ENCODE data around the gene SNX22.

GRCh38 chr15:64144565-64145281, 6.8 kb upstream of the SNX22 start:
- TF ChIP-seq EP300 (IDR thresholded peaks at IDR 0.05), result no peak
- TF ChIP-seq, protein P1, sequence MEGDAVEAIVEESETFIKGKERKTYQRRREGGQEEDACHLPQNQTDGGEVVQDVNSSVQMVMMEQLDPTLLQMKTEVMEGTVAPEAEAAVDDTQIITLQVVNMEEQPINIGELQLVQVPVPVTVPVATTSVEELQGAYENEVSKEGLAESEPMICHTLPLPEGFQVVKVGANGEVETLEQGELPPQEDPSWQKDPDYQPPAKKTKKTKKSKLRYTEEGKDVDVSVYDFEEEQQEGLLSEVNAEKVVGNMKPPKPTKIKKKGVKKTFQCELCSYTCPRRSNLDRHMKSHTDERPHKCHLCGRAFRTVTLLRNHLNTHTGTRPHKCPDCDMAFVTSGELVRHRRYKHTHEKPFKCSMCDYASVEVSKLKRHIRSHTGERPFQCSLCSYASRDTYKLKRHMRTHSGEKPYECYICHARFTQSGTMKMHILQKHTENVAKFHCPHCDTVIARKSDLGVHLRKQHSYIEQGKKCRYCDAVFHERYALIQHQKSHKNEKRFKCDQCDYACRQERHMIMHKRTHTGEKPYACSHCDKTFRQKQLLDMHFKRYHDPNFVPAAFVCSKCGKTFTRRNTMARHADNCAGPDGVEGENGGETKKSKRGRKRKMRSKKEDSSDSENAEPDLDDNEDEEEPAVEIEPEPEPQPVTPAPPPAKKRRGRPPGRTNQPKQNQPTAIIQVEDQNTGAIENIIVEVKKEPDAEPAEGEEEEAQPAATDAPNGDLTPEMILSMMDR (IDR thresholded peaks at IDR 0.05), result no peak

All from gastroesophageal sphincter (tissue), 3 donors.